ENCODE data around the gene RBFOX1.

RBFOX1 gene

DNA sequence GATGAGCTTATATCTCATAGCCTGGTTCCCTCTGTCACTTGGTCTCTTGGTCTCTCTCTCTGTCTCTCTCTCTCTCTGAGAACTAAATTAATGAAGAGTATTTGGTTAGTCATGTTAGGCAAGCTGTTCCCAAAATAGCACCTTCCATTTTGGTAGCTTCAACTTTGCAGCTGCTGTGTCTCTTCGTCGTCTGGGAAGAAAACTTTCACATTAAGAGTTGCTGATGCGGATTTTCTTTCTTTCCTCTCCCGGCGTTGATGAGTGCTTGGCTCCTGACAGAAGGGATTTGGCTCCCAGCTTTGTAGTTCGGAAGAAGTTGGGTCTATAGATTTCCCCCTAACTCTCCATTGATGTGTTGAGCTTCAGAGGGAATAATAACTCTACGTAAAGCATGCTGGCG is at the start of gene RBFOX1:
TSS of gene RBFOX1 (plus strand) at position 235 of the 400 bp plus-strand sequence.
- no peak for DNase-seq

DNA sequence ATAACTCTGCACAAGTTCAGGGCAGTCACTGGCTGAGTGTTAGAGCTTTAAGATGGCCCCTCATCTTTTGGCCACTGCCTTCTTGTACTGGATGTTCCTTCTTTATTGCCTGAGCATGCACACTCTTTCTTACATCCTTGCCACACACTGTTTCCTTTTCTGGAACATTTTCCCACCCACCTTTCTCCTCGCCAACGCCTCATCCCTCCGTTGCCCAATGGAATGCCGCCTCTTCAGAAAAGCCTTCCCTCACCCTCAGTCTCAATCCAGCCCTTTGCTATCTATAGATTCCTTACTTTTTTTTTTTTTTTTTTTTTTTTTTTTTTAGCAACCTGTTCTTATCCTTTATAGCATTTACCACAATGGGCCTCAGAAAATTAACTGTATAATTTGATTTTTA is 47.9 kb upstream of the RBFOX1 start:
- DNase-seq, result no peak

DNA sequence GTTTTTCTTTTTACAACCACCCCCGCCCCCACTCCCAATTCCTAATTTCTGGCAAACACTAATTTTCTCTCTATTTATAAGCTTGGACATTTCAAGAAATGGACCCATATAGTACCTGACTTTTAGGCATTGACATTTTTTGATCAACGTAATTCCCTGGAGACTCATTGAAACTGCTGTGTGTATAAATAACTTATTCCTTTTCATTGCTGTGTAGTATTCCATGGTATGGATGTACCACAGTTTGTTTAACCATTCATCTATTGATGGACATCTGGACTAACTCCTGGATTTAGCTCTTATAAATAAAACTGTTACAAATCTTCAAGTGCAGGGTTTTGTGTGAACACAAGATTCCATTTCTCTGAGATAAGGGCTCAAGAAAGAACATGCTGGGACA is 47.1 kb upstream of the RBFOX1 start:
- no peak for DNase-seq

DNA sequence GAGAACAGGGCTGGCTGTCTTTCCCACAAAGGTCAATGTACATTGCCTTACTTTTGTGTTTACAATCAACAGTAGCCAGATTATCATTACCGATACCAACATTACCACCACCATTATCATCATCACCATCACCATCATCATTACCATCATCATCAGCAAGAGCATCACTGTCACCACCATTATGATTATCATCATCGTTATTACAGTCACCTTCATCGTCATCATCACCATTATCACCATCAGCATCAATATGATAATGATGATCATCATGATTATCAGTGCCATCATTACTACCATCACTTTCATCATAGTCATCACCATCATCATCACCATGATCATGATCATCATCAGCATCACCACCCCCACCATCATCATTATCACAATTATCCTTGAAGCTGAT is 43.3 kb upstream of the RBFOX1 start:
- DNase-seq, result no peak

DNA sequence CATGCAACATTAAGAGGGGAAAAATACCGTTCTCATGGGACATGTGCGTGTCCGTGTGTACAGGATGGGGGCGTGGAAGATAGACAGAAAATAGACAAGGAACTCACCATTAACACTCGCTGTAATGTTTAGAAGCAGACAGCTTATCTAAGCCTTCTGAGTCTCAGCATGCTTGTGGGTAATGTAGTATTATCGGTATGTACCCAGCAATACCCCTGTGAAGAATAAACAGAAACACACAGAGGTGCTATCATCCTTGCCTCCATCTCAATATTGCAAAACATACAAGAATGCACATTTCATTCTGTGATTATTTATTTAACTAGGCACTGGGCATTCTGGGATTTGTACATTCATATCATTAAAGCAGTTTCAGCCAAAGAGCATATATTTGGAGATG is 42.0 kb upstream of the RBFOX1 start:
- no peak for DNase-seq

DNA sequence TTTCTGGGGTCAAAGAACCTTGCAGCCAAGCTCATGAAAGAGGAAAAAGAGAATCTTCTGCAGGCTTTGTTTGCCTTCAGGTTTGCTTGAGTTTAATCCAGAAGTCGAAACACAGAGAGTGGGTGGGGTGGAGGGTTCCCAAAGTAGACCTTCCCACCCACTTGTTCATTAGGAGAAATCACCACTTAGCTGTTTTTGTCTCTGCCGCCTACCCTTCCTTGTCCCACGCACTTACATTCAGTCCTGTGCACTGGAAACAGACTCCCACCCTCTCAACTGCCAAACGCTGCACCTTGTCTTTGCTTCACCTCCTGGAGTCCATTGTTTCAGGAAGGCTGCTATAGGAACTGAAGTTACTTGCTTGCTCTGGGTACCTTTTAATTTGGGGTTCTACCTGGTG is 38.6 kb upstream of the RBFOX1 start:
- DNase-seq, result no peak

DNA sequence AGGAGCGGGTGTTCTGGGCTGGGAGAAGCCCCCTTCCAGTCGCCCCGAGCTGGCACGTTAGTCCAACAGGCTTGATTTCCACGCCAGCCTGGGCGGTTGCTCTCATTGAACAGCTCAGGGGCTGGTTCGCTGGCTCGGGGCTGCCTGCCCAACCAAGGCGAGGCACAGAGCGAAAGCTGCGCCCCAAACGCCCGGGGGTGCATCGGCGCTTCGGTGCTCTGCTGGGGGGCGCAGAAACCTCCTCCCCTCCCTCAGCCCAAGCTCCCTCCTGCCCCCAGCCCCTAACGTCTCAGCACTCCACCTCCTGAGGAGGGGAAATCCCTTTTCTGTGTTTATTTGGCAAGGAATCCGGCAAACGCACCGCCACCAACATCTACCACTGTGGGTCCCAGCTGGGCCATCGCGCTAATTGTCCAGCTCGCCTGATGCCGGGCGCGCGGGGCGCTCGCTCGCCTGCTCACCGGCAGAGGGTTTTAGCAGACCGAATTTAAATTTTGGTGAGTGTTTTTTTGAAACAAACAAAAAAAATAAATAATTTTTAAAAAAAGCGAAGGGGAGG is 29.5 kb upstream of the RBFOX1 start:
- no peak for DNase-seq

DNA sequence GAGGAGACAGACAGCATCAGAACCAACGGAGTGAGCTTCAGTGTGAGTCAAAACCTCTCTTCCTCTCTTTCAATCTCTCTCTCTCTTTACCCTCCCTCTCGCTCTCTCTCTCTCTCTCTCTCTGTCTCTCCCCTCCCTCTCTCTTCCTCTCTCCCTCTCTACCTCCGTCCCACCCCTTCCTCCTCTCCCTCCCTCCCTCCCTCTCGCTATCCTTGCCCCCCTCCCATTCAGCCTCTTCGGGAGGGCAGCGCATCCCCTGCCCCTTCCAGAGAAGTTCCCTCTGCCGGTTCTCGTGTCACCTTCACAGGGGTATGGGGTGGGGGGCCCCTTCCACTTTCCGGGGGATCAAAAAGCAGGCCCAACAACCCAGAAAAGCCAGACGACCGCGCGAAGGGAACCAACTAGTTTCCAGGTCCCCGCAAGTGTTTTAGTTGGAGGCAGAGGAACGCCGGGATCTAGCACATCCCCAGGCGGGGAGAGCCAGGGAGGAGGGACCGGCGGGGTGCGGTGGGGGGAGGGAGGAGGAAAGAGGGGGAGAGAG is 28.9 kb upstream of the RBFOX1 start:
- DNase-seq, result no peak

DNA sequence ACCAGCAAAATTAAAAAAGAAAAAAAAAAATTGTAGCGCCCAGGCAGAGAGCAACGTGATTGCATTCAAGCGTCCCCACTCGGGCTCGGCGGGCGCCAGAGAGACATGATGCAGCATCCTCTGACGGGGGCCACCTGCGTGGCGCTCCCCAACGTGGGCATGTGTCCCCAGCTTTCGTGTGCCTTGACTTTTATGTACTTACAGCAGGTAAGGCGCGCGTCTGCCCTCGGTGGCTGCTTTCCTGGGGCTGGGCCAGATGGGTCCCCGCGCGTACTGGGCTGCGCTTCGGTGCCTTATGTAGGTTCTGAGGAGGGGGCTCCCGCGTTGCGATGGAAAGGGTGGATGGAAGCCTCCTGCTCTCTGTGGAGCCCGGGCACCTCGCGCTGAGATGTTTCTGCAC is 28.4 kb upstream of the RBFOX1 start:
- no peak for DNase-seq

DNA sequence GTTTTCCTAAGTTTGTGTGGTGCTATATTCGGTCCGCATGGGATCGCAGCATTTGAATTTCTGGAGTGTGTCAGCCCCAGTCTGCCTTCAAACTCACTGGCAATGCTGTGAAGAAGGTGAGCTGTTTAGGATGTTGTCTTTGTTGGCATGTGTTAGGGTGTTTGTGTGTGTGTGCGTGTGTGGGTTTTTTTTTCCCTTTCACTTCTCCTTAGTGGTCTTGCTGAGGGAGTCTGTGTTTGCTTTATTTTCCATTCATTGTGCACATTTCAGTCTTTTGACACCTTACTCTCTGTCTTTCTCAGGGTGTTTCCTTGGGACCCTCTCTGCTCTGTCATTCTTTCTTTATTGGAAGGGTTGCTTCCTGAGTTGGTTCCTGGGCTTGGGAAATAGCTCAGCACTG is 27.7 kb upstream of the RBFOX1 start:
- DNase-seq, result no peak

DNA sequence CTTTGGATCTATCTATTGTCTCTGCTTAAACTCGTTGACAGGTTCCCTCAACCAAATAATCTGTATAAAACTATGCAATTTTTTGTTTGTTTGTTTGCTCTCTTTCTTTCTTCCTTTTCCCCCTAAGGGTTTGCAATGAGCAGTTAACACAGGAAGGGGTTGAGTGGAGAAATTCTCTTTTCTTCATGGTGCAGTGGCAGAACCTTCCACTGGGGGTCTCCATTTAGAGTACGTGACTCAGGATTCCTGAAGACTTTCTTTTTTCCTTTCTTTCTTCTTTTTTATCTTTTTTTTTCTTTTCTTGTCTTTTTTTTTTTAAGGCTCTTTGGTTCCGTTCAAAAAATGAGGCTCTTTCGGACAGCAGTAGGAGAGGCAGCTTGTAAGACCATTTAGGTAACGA is 19.5 kb upstream of the RBFOX1 start:
- DNase-seq, result no peak

DNA sequence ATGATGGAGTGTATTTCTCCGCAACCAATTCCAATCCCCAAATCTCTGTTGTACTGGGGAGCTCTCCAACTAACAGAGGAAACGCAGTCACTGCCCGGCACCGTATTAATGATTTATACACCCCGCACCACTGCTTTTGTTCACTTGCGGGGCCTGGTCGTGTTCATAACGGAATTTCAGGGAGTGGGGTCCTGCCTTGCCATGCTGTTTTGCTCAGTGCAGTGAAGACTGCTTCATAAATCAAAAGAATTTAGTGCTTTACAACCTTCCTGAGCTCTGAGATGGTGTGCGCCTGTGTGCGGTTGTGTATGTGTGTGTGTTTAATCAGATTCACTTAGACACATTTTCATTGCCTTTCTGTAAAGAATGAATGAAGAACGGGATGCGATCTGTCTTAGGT is 18.5 kb upstream of the RBFOX1 start:
- no peak for DNase-seq

DNA sequence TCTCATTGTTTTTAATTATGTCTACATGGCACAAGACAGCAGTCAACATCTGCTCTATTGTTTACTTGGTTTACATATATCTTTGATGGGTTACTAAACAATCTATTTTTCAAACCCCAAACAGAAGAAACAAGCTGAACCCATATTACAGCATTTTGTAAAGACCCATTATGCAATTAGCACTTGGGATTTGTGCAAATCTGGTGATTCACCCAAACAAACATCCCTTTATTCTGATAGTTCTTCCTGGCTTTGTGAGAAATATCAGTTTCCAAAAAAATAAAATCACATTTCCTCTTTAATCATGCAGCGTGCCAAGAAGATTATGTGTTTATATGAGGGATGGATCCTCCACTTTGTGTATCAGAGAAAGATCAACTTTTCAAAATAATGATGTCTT is 16.8 kb upstream of the RBFOX1 start:
- DNase-seq, result no peak

DNA sequence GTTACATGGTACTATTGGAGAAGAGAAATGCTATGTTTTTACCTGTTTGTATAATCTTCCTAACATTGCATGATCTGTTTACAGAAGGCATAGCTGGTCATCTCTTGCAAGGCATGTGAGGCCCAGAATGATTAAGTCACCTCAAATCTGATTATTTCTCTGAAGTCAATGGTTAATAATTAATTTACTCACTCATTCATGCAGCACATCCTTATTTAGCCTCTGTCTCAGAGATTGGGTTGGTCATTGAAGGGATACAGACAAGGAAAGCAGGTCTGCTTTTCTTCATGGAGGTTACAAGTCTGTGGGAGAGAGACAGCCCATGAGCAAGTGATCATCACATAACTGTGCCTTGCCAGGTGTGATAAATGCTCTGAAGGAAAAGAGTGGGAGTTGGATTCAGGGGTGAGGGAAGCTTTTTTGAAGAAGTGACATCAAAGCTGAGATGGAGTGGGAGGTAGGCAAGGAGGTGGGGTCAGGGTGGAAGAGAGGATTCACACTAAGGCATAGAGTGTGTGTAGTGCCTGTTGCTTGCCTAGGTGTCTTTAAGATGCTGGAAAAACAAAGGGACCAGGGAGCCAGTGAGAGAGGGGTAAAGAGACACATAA is 16.3 kb upstream of the RBFOX1 start:
- DNase-seq, result no peak

DNA sequence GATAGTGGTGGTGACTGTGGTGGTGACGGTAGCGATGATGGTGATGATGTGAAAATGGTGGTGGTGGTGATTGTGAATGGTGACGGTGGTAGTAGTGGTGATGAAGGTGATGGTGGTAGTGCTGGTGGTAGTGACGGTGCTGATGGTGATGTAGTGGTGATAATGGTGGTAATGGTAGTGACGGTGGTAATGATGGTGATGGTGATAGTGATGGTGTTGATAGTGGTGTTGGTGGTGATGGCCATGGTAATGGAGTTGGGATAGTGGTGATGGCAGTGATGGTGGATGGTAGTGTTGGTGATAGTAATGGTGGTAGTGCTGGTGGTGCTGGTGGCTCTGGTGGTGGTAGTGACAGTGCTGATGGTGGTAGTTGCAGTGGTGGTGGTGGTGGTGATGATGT is 14.7 kb upstream of the RBFOX1 start:
- DNase-seq, result no peak

DNA sequence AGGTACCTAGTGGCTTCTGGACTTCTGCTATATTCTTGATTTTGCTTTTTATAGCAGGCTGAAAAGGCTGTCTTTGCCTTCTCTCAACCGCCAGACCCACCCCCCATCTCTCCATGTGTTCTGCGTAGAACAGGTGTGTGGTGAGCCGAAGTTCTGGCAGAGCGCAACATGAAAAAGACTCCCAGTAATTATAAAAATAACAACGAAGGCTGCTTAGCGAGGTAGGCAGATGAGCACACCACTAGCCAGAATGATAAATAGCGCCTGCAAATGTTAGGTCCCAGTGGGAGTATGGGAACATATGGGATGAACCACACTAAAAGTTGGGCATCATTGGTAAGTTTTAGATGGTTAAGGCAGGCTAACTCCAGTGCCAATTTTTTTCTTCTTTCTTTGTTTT is 14.0 kb upstream of the RBFOX1 start:
- DNase-seq, result no peak

DNA sequence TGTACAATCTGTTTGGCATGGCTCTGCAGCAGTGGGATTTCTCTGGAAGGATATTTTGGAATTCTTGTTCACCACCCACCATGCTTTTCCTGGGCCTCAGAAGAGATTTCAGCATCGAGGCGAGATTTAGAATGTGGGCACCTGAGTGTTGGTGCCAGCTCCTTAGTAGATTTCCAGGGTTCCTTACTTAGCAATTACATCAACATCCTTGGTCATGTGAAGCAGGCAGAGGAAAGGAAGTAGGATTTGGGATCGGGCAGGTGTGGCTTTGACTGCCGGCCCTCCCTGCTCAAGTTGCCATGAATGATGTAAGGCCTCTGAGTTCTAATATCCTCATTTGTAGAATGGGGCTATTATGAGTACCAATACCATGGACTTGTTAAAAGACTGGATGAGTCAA is 13.1 kb upstream of the RBFOX1 start:
- DNase-seq, result no peak

DNA sequence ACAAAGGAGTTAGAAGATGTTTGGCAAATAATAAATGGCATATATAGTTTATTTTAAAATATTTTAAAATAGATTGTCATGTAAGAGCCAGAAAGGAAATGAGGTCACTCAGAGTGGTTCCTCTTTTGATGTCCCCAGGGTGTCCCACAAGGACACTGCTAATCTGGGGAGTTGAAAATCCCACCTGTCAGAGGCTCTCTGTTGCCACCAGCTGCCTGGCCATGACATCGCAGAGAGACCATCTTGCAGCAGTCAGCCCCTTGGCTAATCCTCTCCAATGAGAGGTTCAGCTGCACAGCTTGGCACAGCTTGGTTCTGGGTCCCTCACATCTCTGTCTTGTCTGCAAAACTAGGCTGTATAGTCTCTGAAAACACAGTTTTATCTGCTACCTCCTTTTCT is 11.0 kb upstream of the RBFOX1 start:
- DNase-seq, result no peak

DNA sequence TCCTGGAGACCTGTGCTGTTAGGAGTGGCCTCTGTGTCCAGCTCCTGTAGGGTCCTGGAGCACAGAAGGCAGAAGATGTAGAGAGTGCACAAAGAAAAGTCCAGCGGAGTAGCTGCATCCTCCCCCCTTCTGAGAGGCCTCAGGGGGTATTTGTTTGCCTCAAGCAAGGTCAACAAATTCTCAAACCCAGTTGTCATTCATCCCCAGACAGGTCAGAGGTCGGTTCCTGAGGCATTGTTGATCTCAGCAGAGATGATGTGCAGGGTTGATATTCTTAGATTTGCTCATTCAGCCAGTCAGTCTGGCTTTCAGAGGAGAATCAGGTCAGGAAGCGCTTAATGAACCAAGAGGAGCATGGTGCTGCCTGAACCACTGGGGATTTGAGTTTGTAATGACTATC is 8.3 kb upstream of the RBFOX1 start:
- no peak for DNase-seq

DNA sequence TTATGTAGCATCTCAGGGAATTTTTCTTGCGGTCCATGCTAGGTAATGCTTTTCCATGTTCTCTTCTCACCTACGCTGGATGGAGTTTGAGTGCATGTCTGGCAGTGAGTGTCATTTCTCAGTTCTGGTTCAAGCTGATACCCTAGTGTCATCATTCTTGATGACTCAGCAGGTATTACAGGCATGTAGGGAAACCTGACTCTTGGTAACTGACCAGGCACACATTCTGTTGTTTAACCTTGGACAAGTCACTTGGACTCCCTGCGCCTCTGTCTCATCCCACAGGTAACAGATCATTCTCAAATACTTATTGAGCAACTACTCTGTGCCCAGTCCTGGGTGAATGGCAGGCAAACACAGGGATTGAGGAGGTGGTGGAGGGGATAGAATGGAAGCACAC is 6.8 kb upstream of the RBFOX1 start:
- DNase-seq, result no peak

DNA sequence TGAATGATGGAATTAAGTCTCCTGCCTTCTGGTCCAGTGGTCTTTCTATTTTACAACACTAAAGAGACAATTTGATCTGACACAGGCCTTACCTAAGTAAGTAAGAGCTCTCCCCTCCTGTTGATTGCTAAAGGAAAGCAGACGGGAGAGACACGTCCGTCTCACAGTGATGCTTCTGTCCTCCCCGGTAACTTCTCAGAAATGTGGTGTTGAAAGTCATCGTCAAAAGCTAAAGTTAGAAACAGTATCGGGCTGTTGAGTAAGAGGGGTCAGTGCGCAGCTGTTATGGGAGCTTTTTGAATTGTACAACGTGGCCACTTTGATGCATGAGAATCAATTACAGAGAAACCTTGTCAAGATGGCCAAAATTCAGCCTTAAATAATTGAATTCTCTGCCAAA is 1.9 kb upstream of the RBFOX1 start:
- no peak for DNase-seq

DNA sequence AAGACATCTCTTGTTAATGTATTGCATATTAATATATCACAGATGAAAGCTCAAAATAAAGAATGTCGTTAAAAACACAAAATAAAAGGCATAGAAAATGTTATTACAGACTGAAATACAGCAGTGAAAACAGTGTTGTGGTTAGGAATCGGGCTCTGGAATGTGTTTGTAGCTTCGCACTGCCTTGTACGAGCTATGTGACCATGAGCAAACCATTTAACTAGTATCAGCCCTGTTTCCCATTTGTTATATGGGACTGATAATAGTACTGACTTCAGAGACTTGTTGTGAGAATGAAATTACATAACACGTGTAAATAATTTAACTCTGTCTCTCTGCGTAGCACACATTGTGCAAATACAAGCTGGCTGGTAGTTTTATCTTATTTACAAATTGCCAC is 648 bp upstream of the RBFOX1 start:
- DNase-seq, result no peak

DNA sequence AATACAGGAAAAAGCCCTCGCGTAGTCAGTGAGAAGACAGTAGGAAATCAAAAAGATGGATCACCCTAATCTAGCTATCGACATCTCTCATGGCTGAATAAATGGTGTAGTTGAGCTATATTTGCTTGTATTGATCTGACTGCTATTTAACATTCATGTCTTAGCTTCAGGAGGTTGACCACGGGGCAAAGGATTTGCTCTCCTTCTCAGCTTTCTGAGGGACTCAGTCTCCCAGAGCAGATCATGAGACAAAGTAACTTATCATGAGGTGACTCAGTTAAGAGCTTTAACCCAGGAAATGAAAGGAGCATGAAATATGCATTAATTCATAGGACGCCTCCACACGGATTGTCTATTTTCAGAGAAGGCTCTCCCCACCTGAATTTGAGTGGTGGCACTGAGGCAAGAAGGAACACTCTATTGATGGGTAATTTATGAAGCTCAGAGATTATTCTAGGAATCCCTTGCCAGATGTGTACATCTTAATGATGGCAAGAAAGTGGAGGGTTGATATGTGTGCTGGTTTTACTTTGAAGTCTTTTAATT is 608 bp downstream of the RBFOX1 start:
- DNase-seq, result no peak

DNA sequence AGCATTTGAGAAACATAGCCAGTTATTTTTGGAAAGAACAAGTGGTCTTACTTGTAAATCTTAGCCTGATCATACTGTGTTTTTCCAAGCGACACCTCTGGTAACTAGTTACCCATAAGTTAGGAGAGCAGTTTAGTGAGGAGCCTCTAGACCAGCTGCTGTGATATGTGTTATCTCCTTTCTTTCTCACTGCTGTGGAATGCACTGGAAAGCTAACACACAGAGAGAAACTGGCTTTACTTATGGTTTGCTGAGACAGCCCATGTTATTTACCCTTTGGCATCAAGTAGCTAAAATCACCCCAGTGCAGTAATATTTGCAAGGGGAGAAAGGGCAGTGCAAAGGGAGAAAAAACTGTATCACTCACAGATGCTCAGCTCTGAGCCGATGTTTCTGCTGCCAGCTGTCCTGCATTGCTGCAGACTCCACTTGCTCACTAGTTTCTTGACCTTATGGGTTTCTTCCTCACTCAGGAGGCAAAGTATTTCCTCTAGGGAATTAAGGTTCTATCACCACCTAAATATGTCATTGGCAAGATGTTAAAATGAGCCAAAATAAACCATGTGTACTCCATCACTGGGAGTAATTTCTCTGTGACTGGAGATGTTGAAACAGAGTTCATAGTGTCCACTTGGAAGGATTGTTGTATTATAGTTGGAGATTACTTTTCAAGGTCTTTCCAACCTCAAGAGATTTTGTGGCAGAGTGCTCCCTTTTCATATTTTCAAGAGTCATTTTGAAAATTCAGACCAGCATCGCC is 2.3 kb downstream of the RBFOX1 start:
- no peak for DNase-seq

All from activated T-cell treated with anti-CD3 and anti-CD28 coated beads, Interleukin-2, amount 50 U/mL, for 48 hours (primary cell).